ENCODE results near the gene DVL1. TPM values are rescaled to one million over a fixed set of nuclear protein-coding genes. Genes with fewer than 3 reads are reported as not detected.

The DVL1 gene
- total and polyA plus RNA-seq, 9 of the 15 experiments (the other 6 are each of a cell fraction or from before 2014, with no cell fraction given), result 0.62 to 135 (median 24.3) TPM

- TF ChIP-seq ZNF511 (CRISPR knock-in tag; IDR thresholded peaks at IDR 0.05), result no peak
- TF ChIP-seq FOXK2 (conservative IDR thresholded peaks at IDR 0.05 in 1 of 2, IDR thresholded peaks at IDR 0.05 in 1 of 2; ENCODE audit: low read depth in 2 of 2), result peak in 1 of 2 experiments; percentile 44; a peak in 1 of 4 replicates
- TF ChIP-seq ZNF696 (CRISPR knock-in tag; conservative IDR thresholded peaks at IDR 0.05), result no peak
- no peak for TF ChIP-seq ZSCAN32 (CRISPR knock-in tag; IDR thresholded peaks at IDR 0.05)
- TF ChIP-seq RBM22 (IDR thresholded peaks at IDR 0.05; ENCODE audit: low read depth, low read length, poor library complexity, severe bottlenecking), result peak; percentile 66
- no peak; the same call in 1 of the 2 replicates for TF ChIP-seq SIN3B (IDR thresholded peaks at IDR 0.05; ENCODE audit: low read depth)
- TF ChIP-seq ARNT (IDR thresholded peaks at IDR 0.05), result no peak
- TF ChIP-seq RHOXF2B (CRISPR knock-in tag; conservative IDR thresholded peaks at IDR 0.05), result no peak
- no peak for TF ChIP-seq BMI1 (IDR thresholded peaks at IDR 0.05; ENCODE audit: low read length)
- no peak for TF ChIP-seq ZNF644 (tag; IDR thresholded peaks at IDR 0.05; ENCODE audit: low read depth)
- TF ChIP-seq ZNF395 (CRISPR knock-in tag; IDR thresholded peaks at IDR 0.05), result no peak
- no peak for TF ChIP-seq NCOA2 (IDR thresholded peaks at IDR 0.05; ENCODE audit: partially characterized antibody in 2 of 2)
- TF ChIP-seq DLX4 (CRISPR knock-in tag; IDR thresholded peaks at IDR 0.05), result no peak
- TF ChIP-seq XRCC4 (IDR thresholded peaks at IDR 0.05; ENCODE audit: extremely low read depth, insufficient read depth, insufficient read length), result no peak
- no peak for TF ChIP-seq ZKSCAN3 (CRISPR knock-in tag; IDR thresholded peaks at IDR 0.05)
- no peak for TF ChIP-seq HMG20B (CRISPR knock-in tag; IDR thresholded peaks at IDR 0.05)
- no peak for TF ChIP-seq GTF2B (IDR thresholded peaks at IDR 0.05; ENCODE audit: extremely low read depth, insufficient read length)
- no peak for TF ChIP-seq KAT8 (IDR thresholded peaks at IDR 0.05; ENCODE audit: low read depth)
- no peak for TF ChIP-seq ZNF347 (CRISPR knock-in tag; IDR thresholded peaks at IDR 0.05; ENCODE audit: low read depth)
- no peak; the same call in 1 of the 2 replicates for TF ChIP-seq NFIC (IDR thresholded peaks at IDR 0.05)
- TF ChIP-seq PTBP1 (IDR thresholded peaks at IDR 0.05; ENCODE audit: low read depth, low read length), result no peak
- peak; percentile 92 for TF ChIP-seq STAG1 (CRISPR knock-in tag; IDR thresholded peaks at IDR 0.05; ENCODE audit: borderline replicate concordance)
- TF ChIP-seq SMAD2 (IDR thresholded peaks at IDR 0.05; ENCODE audit: low read depth, low read length), result no peak
- TF ChIP-seq ILF3 (IDR thresholded peaks at IDR 0.05; ENCODE audit: borderline replicate concordance), result no peak
- no peak for TF ChIP-seq PRPF4 (IDR thresholded peaks at IDR 0.05; ENCODE audit: insufficient read depth, low read depth, low read length, poor library complexity, severe bottlenecking)
- no peak for TF ChIP-seq DIDO1 (tag; IDR thresholded peaks at IDR 0.05; ENCODE audit: low read depth)
- TF ChIP-seq MTF1 (CRISPR knock-in tag; IDR thresholded peaks at IDR 0.05; ENCODE audit: borderline replicate concordance), result no peak
- no peak for TF ChIP-seq RNF2 (IDR thresholded peaks at IDR 0.05)
Observed at GRCh38 chr1:1291548-1292441, 57.4 kb downstream of the DVL1 start (continued).
